HepG2 (cell line): ENCODE results near the gene TTC32. TPM values are rescaled to one million over a fixed set of nuclear protein-coding genes. Genes with fewer than 3 reads are reported as not detected.

Experiments
- AHR ChIP-seq: IDR thresholded peaks from 2 replicates; pipeline ENCODE4 v1.6.1; 2018; ENCODE audit warnings: missing genetic modification reagents, missing compliant biosample characterization
- BCL6 ChIP-seq: IDR thresholded peaks from 2 replicates; pipeline ENCODE4 v1.6.1; 2016; ENCODE audit warnings: missing genetic modification reagents, missing compliant biosample characterization
- BRD4 ChIP-seq: sonication (generic); formaldehyde crosslinking; IDR thresholded peaks from 2 replicates; pipeline ENCODE4 v1.4.0; 2020; ENCODE audit warnings: missing genetic modification reagents
- CEBPB ChIP-seq: IDR thresholded peaks from 2 replicates; pipeline ENCODE4 v1.6.1; 2011; ENCODE audit warnings: low read depth, low read length, improper control_type of control experiment, borderline replicate concordance
- EZH2 ChIP-seq: conservative IDR thresholded peaks from 2 replicates; pipeline ENCODE4 v1.6.1; 2012; ENCODE audit warnings: mild to moderate bottlenecking, low read depth, low read length, moderate library complexity
- GZF1 ChIP-seq: sonication (generic); formaldehyde crosslinking; IDR thresholded peaks from 2 replicates; pipeline ENCODE4 v1.5.1; 2020; ENCODE audit warnings: mild to moderate bottlenecking, missing genetic modification reagents
- HNF4G ChIP-seq, 2 experiments: sonication (generic) in 1 of 2; formaldehyde crosslinking in 1 of 2; IDR thresholded peaks; 2 replicates each; pipeline versions ENCODE4 v1.4.0 to v1.6.1; 2011 to 2020; ENCODE audit warnings: borderline replicate concordance in 2 of 2, low read depth in 2 of 2, mild to moderate bottlenecking in 2 of 2, low read length in 1 of 2, missing genetic modification reagents in 1 of 2, moderate library complexity in 1 of 2
- JARID2 ChIP-seq: sonication (generic); formaldehyde crosslinking; IDR thresholded peaks from 2 replicates; pipeline ENCODE4 v1.8.1; 2023; ENCODE audit warnings: missing genetic modification reagents, inconsistent platforms; ENCODE audit not compliant: insufficient replicate concordance
- MXI1 ChIP-seq: IDR thresholded peaks from 3 replicates; pipeline ENCODE4 v1.6.1; 2012; ENCODE audit warnings: low read depth, low read length, inconsistent platforms, borderline replicate concordance
- RFXANK ChIP-seq: IDR thresholded peaks from 2 replicates; pipeline ENCODE4 v1.6.1; 2016
- TEF ChIP-seq: sonication (generic); formaldehyde crosslinking; IDR thresholded peaks from 2 replicates; pipeline ENCODE4 v1.5.0; 2020; ENCODE audit warnings: missing genetic modification reagents
- WIZ ChIP-seq: sonication (generic); formaldehyde crosslinking; IDR thresholded peaks from 2 replicates; pipeline ENCODE4 v1.5.1; 2020; ENCODE audit warnings: mild to moderate bottlenecking, missing genetic modification reagents
- YEATS4 ChIP-seq: sonication (generic); formaldehyde crosslinking; IDR thresholded peaks from 2 replicates; pipeline ENCODE4 v1.4.0; 2020; ENCODE audit warnings: missing genetic modification reagents, borderline replicate concordance
- ZNF136 ChIP-seq: sonication (generic); formaldehyde crosslinking; IDR thresholded peaks from 2 replicates; pipeline ENCODE4 v1.8.1; 2022; ENCODE audit warnings: low read depth, mild to moderate bottlenecking, moderate library complexity, missing genetic modification reagents
- ZNF18 ChIP-seq: sonication (generic); formaldehyde crosslinking; IDR thresholded peaks from 2 replicates; pipeline ENCODE4 v1.8.0; 2022; ENCODE audit warnings: mild to moderate bottlenecking, missing genetic modification reagents; ENCODE audit not compliant: insufficient replicate concordance
- ZNF24 ChIP-seq: fragments of 450-650 bp; IDR thresholded peaks from 2 replicates; pipeline ENCODE4 v1.6.1; 2017; ENCODE audit warnings: antibody characterized with exemption, mild to moderate bottlenecking
- ZNF343 ChIP-seq: sonication (generic); formaldehyde crosslinking; IDR thresholded peaks from 2 replicates; pipeline ENCODE4 v1.4.0; 2020; ENCODE audit warnings: mild to moderate bottlenecking, missing genetic modification reagents
- ZNF646 ChIP-seq: sonication (generic); formaldehyde crosslinking; IDR thresholded peaks from 2 replicates; pipeline ENCODE4 v1.9.0; 2021; ENCODE audit warnings: mild to moderate bottlenecking, missing genetic modification reagents
- ZNF737 ChIP-seq: sonication (generic); formaldehyde crosslinking; IDR thresholded peaks from 2 replicates; pipeline ENCODE4 v1.5.0; 2020; ENCODE audit warnings: missing genetic modification reagents, mild to moderate bottlenecking, borderline replicate concordance
- ZNF788 ChIP-seq: sonication (generic); formaldehyde crosslinking; IDR thresholded peaks from 2 replicates; pipeline ENCODE4 v1.5.0; 2020; ENCODE audit warnings: mild to moderate bottlenecking, missing genetic modification reagents, borderline replicate concordance
- ZNF816 ChIP-seq: sonication (generic); formaldehyde crosslinking; IDR thresholded peaks from 2 replicates; pipeline ENCODE4 v1.8.0; 2022; ENCODE audit warnings: missing genetic modification reagents, mild to moderate bottlenecking, borderline replicate concordance
- polyA plus RNA-seq, 8 experiments: library from polyadenylated mRNA; depleted of rRNA in 3 of 8; stranded (reverse) in 7 of 8; unstranded in 1 of 8; fragments of >200 nt; fragmentation: Illumina TruSeq in 4 of 8; extraction: Trizol in 4 of 8; gene quantifications; 2 replicates each; pipeline versions ENCODE4 v1.2.1 to v1.2.3, GENCODE V29; 2011 to 2016; ENCODE audit warnings: low read depth in 4 of 8, missing spikeins in 1 of 8, mixed read lengths in 1 of 8; ENCODE audit not compliant: insufficient read depth in 1 of 8
- total RNA-seq, 5 experiments: library from RNA; depleted of rRNA; stranded (reverse); fragments of >200 nt; fragmentation: Illumina TruSeq; extraction: Trizol; gene quantifications; 2 replicates each; pipeline ENCODE4 v1.2.3, GENCODE V29; 2016; ENCODE audit warnings: low read depth in 1 of 5

TTC32 gene
- total and polyA plus RNA-seq, 2 of the 13 experiments (the other 11 are each of a cell fraction or from before 2014, with no cell fraction given), result 21.6 to 38.3 TPM

- no peak for TF ChIP-seq ZNF646 (CRISPR knock-in tag)
- 0 out of 2 replicates have a peak, but pooled peaks have one; percentile 43 for TF ChIP-seq AHR
- no peak; the same call in 2 of the 3 replicates for TF ChIP-seq MXI1
- no peak for TF ChIP-seq ZNF136
- TF ChIP-seq CEBPB, result no peak
- peak; percentile 17 for TF ChIP-seq ZNF18
- TF ChIP-seq BRD4 (CRISPR knock-in tag), result peak; percentile 86; the same call in 1 of the 2 replicates
- TF ChIP-seq YEATS4 (CRISPR knock-in tag), result peak; percentile 59; the same call in 1 of the 2 replicates
- peak; percentile 84; the same call in 1 of the 2 replicates for TF ChIP-seq ZNF343 (CRISPR knock-in tag)
- no peak for TF ChIP-seq HNF4G (IDR thresholded peaks at IDR 0.05; ENCODE audit: borderline replicate concordance, low read depth, low read length)
- peak; percentile 72 for TF ChIP-seq HNF4G (CRISPR knock-in tag; IDR thresholded peaks at IDR 0.05; ENCODE audit: borderline replicate concordance, low read depth)
- TF ChIP-seq ZNF788 (CRISPR knock-in tag), result peak; percentile 56; the same call in 1 of the 2 replicates
- no peak for TF ChIP-seq RFXANK (CRISPR knock-in tag)
- TF ChIP-seq ZNF24, result no peak
- no peak for TF ChIP-seq ZNF816 (CRISPR knock-in tag)
- TF ChIP-seq EZH2, result no peak
- 0 out of 2 replicates have a peak, but pooled peaks have one; percentile 16 for TF ChIP-seq GZF1 (CRISPR knock-in tag)
- 0 out of 2 replicates have a peak, but pooled peaks have one; percentile 21 for TF ChIP-seq BCL6 (CRISPR knock-in tag)
- no peak for TF ChIP-seq JARID2 (CRISPR knock-in tag)
- TF ChIP-seq TEF (CRISPR knock-in tag), result 0 out of 2 replicates have a peak, but pooled peaks have one; percentile 39
- TF ChIP-seq ZNF737 (CRISPR knock-in tag), result 0 out of 2 replicates have a peak, but pooled peaks have one; percentile 64
- peak; percentile 84; the same call in 1 of the 2 replicates for TF ChIP-seq WIZ (CRISPR knock-in tag)
Observed at GRCh38 chr2:19863303-19864041, 38.3 kb downstream of the TTC32 start (continued).
